Ishikawa (cell line): ENCODE results near the gene DNAJC22.

Experiments
- EGR1 ChIP-seq: IDR thresholded peaks from 2 replicates; pipeline ENCODE4 v1.6.1; 2012
- YY1 ChIP-seq: IDR thresholded peaks from 2 replicates; pipeline ENCODE4 v1.6.1; 2012; ENCODE audit warnings: low read depth
- TF ChIP-seq, protein P1 (sequence below): IDR thresholded peaks from 2 replicates; pipeline ENCODE4 v1.6.1; 2012

DNA sequence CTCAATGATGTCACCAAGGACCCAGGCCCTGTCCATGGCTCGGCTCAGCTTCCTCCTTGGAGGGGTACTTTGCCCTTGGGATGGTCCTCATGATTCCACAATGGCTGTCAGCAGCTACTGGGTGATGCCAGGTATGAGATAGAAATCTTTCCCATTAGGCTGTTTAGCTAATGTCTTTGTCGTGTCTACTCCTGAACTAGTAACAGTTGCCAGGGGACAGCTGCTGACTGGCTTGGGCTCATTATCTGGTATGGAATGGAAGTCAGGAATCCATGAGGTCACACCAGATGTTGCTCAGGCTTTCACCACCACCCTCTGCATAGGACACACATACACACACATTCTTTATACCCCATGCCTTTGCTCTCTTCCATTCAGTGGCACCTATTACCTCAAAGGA is 42.5 kb upstream of the DNAJC22 start:
- TF ChIP-seq YY1 = no peak
- TF ChIP-seq, protein P1, sequence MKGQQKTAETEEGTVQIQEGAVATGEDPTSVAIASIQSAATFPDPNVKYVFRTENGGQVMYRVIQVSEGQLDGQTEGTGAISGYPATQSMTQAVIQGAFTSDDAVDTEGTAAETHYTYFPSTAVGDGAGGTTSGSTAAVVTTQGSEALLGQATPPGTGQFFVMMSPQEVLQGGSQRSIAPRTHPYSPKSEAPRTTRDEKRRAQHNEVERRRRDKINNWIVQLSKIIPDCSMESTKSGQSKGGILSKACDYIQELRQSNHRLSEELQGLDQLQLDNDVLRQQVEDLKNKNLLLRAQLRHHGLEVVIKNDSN = no peak
- TF ChIP-seq EGR1 = no peak
